Fibroblast of the aortic adventitia (primary cell): Measurements from ENCODE around the gene NDNF. TPM values are rescaled to one million over a fixed set of nuclear protein-coding genes. Genes with fewer than 3 reads are reported as not detected.

Experiments used
- DNase-seq: peaks from one replicate; pipeline ENCODE4 v3.0.0-alpha.2; 2010; ENCODE audit warnings: low read depth
- H3K4me3 ChIP-seq: 2 replicates; pipeline ENCODE4 v1.5.1; 2011; ENCODE audit warnings: low read depth, mild to moderate bottlenecking, control low read depth, low read length, moderate library complexity
- total RNA-seq: library from RNA; depleted of rRNA; stranded (reverse); fragments of >200 nt; gene quantifications from 2 replicates; pipeline ENCODE4 v1.2.3, GENCODE V29; 2012; ENCODE audit warnings: low replicate concordance
- TF ChIP-seq, protein P1 (sequence below): IDR thresholded peaks from 2 replicates; pipeline ENCODE4 v1.5.1; 2011; ENCODE audit warnings: mild to moderate bottlenecking, low read length, control low read depth, inconsistent platforms; ENCODE audit not compliant: insufficient read depth

NDNF gene
- total RNA-seq, 1 donor: 0.36 TPM

DNA sequence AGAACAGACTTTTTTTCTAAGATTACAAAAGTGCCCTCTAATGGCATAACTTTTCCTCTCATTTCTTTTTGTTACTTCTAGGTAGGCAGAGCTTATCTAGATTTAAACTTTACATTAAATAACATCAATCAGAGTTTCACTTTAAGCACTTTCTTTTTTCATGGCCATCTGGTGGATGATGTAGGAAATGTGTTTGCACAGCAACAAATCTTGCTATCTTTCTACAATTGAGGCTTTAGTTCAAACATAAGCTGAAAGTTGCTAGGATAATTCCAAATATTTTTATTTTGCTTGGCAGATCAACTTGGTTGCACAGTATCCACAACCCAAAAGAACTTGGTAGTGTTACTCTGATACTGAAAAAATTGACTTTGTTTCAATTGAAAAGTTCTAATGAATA, 22.0 kb downstream of the NDNF start:
- DNase-seq: peak; percentile 27
- no peak overlapping the region for H3K4me3 ChIP-seq
- TF ChIP-seq, protein P1, sequence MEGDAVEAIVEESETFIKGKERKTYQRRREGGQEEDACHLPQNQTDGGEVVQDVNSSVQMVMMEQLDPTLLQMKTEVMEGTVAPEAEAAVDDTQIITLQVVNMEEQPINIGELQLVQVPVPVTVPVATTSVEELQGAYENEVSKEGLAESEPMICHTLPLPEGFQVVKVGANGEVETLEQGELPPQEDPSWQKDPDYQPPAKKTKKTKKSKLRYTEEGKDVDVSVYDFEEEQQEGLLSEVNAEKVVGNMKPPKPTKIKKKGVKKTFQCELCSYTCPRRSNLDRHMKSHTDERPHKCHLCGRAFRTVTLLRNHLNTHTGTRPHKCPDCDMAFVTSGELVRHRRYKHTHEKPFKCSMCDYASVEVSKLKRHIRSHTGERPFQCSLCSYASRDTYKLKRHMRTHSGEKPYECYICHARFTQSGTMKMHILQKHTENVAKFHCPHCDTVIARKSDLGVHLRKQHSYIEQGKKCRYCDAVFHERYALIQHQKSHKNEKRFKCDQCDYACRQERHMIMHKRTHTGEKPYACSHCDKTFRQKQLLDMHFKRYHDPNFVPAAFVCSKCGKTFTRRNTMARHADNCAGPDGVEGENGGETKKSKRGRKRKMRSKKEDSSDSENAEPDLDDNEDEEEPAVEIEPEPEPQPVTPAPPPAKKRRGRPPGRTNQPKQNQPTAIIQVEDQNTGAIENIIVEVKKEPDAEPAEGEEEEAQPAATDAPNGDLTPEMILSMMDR: peak; percentile 44

DNA sequence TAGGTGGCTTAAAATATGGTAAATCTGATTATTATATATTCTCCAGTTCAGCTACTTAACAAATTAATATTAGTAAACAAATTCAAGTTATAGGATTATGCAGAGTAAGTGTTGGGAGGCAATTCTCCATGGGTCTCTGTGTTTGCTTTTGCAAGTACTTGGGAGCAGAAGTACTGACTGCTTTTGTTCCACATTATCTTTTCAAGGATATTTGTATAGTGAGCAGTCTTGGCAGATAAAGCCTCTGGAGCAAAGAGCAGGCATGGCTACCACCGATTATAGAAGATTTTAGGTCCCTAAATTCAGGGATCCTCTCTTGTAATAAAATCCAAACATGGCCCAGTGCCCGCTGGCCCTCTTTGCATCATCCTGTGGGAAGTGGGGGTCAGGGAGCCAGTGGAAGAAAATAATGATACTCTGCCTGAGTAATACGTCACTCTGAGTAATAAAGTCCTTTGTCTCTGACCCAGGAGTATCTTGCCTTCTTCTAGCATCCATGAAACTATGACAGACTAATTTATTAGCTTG, 23.2 kb downstream of the NDNF start:
- H3K4me3 ChIP-seq: no peak overlapping the region
- TF ChIP-seq, protein P1: no peak
- DNase-seq: peak; percentile 71

DNA sequence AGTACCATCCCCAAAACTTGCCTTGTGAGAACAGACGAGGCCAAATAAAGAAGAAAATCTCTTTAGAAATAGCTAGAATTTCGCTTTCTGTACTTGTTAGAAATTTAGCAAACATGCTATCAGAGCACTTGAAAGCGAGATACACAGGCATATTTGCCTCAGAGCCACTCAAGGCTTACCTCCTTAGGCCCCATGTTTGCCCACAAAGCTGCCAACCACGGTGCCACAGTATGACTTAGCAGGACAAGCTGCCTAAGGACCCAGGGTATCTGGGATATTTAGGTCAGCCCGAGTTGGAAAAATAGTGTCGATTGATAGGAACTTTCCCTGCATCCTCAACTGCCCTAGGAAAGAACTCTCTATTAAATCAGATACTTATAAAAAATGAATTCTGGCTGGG, 24.2 kb downstream of the NDNF start:
- H3K4me3 ChIP-seq: no peak overlapping the region
- DNase-seq: no peak
- TF ChIP-seq, protein P1: no peak

DNA sequence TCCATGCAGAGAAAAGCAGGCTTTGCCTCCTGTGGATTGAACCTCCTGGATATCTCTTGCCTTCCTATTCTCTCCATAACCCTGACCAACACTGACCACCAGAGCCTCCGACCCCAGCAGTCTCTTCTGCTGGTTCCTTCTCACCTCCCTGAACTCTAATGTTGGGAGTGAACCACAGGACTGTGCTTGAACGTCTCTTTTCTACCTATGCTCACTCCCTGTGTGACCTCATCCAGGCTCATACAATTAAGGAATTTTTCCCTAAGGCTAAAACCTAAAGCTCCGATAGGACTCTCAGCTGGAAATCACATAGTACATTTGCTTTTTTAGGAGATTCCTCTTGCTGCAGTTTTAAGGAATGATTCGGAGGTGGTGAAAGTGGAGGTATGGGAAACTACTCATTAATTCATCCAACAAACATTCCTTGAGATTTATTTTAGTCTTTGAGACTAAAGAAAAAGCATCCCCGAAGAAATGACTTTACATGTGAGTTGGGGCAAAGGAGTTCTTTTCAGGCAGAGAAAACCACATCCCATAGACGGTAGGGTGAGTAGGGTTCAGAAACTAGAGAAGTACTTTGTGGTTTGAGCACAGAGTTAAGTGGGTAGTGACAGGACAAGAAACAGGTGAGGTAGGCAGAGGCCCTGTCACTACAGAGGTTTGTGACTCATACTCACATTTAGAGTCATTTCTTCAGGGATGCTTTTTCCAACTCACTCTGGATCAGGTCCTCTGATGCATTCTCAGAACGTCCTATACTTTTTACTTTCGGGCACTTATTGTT, 30.8 kb downstream of the NDNF start:
- no peak overlapping the region for H3K4me3 ChIP-seq
- TF ChIP-seq, protein P1: no peak
- no peak for DNase-seq

DNA sequence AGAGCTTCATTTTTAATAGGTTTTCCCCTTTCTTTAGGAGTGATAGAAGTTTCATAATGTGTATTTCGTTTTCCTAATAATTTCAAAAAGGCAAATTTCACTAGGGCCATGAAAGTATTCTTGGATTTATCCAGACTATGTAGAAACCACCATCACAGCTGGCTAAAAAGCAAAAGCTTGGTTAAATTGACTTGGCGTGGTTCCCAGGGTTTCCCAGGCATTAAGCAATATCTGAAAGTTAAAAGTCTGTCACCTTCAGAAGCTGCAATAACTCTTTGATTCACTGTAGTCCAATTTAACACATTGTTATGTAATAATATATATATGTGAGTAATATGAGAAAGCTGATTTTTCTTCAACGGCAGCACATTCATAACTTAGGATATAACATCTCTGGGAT, 38.3 kb downstream of the NDNF start:
- TF ChIP-seq, protein P1: no peak
- DNase-seq: peak; percentile 74
- H3K4me3 ChIP-seq: no peak overlapping the region

DNA sequence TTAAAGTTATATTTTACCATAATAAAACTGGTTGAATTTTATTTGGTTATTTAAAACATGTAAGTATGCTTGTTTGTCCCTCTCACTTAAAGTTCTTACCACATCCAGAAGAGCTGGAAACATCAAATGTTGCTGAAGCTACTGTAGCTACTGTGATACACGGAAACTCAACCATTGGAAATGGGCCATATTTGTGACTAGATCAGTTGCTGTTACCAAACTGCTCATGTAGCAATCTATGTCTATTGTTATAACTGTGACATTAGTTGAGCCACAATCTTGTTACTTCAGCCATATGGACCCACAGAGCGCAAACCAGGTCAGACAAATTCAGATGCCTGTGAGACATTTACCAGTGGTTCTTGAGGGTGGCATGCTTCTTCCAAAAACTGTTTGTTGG, 41.6 kb downstream of the NDNF start:
- no peak for DNase-seq
- TF ChIP-seq, protein P1: no peak
- no peak overlapping the region for H3K4me3 ChIP-seq
